Measurements from ENCODE around the gene ENC1. TPM values are rescaled to one million over a fixed set of nuclear protein-coding genes. Genes with fewer than 3 reads are reported as not detected.

Gene ENC1
- total RNA-seq, 1 experiment from 2014 or later = 30.0 TPM

GRCh38 chr5:74638970-74639806 is 1.3 kb downstream of the ENC1 start:
- TSS peak; percentile 35 for BruUV-seq (replicated peaks)
- DNase-seq (ENCODE audit: low read depth, low spot score) (no peak), ATAC-seq (no peak)
- intact Hi-C loops (cut with micrococcal nuclease) = no loop called here
- peaks cover 49% of the 10 kb centered on the region for H3K79me2 ChIP-seq (ENCODE audit: insufficient read depth, low read length)
- H3K4me1 ChIP-seq (ENCODE audit: control insufficient read depth in 1 of 2, insufficient read depth in 2 of 2, low read length in 2 of 2) = peaks cover 64 to 68% of the 10 kb centered on the region in 2 experiments
- peak overlapping the region; percentile 69 to 82 for H3K4me3 ChIP-seq (replicated peaks in 1 of 2; ENCODE audit: low read depth in 1 of 2, low read length in 2 of 2)
- peaks cover 9 to 10% of the 10 kb centered on the region in 2 experiments; a peak in 3 of 4 replicates for H3K36me3 ChIP-seq (ENCODE audit: control insufficient read depth in 1 of 2, insufficient read depth in 2 of 2, low read length in 2 of 2)
- no peaks in the 10 kb centered on the region for H3K27me3 ChIP-seq (ENCODE audit: insufficient read depth, low read length)
- peaks cover 5% of the 10 kb centered on the region; the same call in 1 of the 2 replicates for H4K20me1 ChIP-seq (ENCODE audit: insufficient read depth)
- POLR2A ChIA-PET = interaction anchor here (1.7 to 2.0 kb wide), 2 partner anchors 7 to 14 kb away, joined by 6 to 9 read pairs; no protein-coding TSS in a partner anchor
- H3K9ac ChIP-seq (ENCODE audit: low read length) = peak overlapping the region; percentile 69
- peak overlapping the region; percentile 96 for H3K4me2 ChIP-seq (ENCODE audit: low read length)
- RAD21 ChIA-PET (ENCODE audit: low non-redundant PET in 1 of 2, low total read pairs in 2 of 2, uncharacterized antibody in 2 of 2, unreplicated experiment in 2 of 2) = interaction anchor here in 1 of 2 experiments (1.0 kb wide), 1 partner anchor 427 kb away, joined by 3 read pairs; no protein-coding TSS in a partner anchor
- no peak overlapping the region for H2AFZ ChIP-seq (ENCODE audit: low read depth, low read length, poor library complexity, severe bottlenecking)
- TF ChIP-seq TCF7L2 (IDR thresholded peaks at IDR 0.05; ENCODE audit: borderline replicate concordance, extremely low read depth, insufficient read depth, insufficient read length) (no peak), ATF3 (IDR thresholded peaks at IDR 0.05) (no peak), YY1 (IDR thresholded peaks at IDR 0.05; ENCODE audit: extremely low read depth, insufficient replicate concordance, low read depth, low read length) (no peak), REST (IDR thresholded peaks at IDR 0.05; ENCODE audit: low read depth) (no peak), JUND (IDR thresholded peaks at IDR 0.05) (no peak), SP1 (IDR thresholded peaks at IDR 0.05; ENCODE audit: low read depth) (no peak), EGR1 (IDR thresholded peaks at IDR 0.05; ENCODE audit: low read depth) (no peak), CBX3 (IDR thresholded peaks at IDR 0.05; ENCODE audit: low read depth) (no peak)
- TF ChIP-seq, protein P1, sequence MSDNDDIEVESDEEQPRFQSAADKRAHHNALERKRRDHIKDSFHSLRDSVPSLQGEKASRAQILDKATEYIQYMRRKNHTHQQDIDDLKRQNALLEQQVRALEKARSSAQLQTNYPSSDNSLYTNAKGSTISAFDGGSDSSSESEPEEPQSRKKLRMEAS (IDR thresholded peaks at IDR 0.05) = no peak
- CTCF ChIA-PET = interaction anchor here (1.1 kb wide), 1 partner anchor 96 kb away, joined by 3 read pairs; no protein-coding TSS in a partner anchor
- no peaks in the 10 kb centered on the region for H3K9me2 ChIP-seq (ENCODE audit: insufficient read depth)
- H3K9me3 ChIP-seq (ENCODE audit: control insufficient read depth in 1 of 2, insufficient read depth in 1 of 2, low read depth in 1 of 2, low read length in 2 of 2) = no peaks in the 10 kb centered on the region
- H3K27ac ChIP-seq (ENCODE audit: low read depth, low read length) = peak overlapping the region; percentile 92

Measured in HCT116 (cell line).